H1 (cell line): Measurements from ENCODE around the gene NLN. TPM values are rescaled to one million over a fixed set of nuclear protein-coding genes. Genes with fewer than 3 reads are reported as not detected.

Experiments used
- CTCF ChIA-PET: fragments of 300-600 bp; sonication (Branson Sonifier 250); formaldehyde crosslinking; loops from one replicate; lab custom pipeline; 2021; ENCODE audit not compliant: partially characterized antibody; lab: Charles Lee
- POLR2A ChIA-PET: fragments of 300-600 bp; sonication (Branson Sonifier 250); formaldehyde crosslinking; loops from one replicate; lab custom pipeline; 2021; ENCODE audit warnings: inconsistent platforms; ENCODE audit not compliant: partially characterized antibody; lab: Charles Lee
- DNase-seq, 2 experiments: peaks; one replicate each; pipeline versions ENCODE4 v3.0.0 to v3.0.0-alpha.2; 2010 to 2022; ENCODE audit warnings: low spot score in 2 of 2, low read depth in 1 of 2, mixed read lengths in 1 of 2
- FAIRE-seq: peaks from 2 replicates; lab custom pipeline; 2011; peaks lifted over from hg19 to GRCh38; lab: Jason Lieb, UNC
- H2AFZ ChIP-seq: 2 replicates; pipeline ENCODE4 v1.8.1; 2012; ENCODE audit warnings: low read length, inconsistent platforms
- H2AK5ac ChIP-seq: 2 replicates; pipeline ENCODE4 v1.6.1; 2013; ENCODE audit warnings: low read depth, low read length
- H2BK120ac ChIP-seq: replicated peaks from 2 replicates; pipeline ENCODE3; 2013; ENCODE audit warnings: low read depth, low read length, inconsistent platforms
- H2BK12ac ChIP-seq: 2 replicates; pipeline ENCODE4 v1.6.1; 2013; ENCODE audit warnings: low read depth, low read length
- H2BK15ac ChIP-seq: 2 replicates; pipeline ENCODE4 v1.6.1; 2013; ENCODE audit warnings: low read length
- H2BK20ac ChIP-seq: 2 replicates; pipeline ENCODE4 v1.6.1; 2013; ENCODE audit warnings: low read length
- H2BK5ac ChIP-seq: 2 replicates; pipeline ENCODE4 v1.6.1; 2013; ENCODE audit warnings: low read depth, low read length
- H3K14ac ChIP-seq: 2 replicates; pipeline ENCODE4 v1.6.1; 2013; ENCODE audit warnings: inconsistent platforms; ENCODE audit not compliant: insufficient read length
- H3K18ac ChIP-seq: 2 replicates; pipeline ENCODE4 v1.6.1; 2013; ENCODE audit warnings: low read length; ENCODE audit errors: extremely low read depth
- H3K23ac ChIP-seq: 2 replicates; pipeline ENCODE4 v1.6.1; 2013; ENCODE audit warnings: inconsistent platforms; ENCODE audit not compliant: insufficient read length
- H3K23me2 ChIP-seq: 2 replicates; pipeline ENCODE4 v1.6.1; 2013; ENCODE audit warnings: low read depth, low read length
- H3K27ac ChIP-seq: 2 replicates; pipeline ENCODE4 v1.6.1; 2011; ENCODE audit warnings: low read depth, low read length, inconsistent platforms
- H3K27me3 ChIP-seq, 4 experiments: replicated peaks in 1 of 4; 1 replicate in 1 of 4; 2 replicates in 3 of 4; pipeline versions ENCODE4 v1.6.1 to v1.8.1; 2011 to 2013; ENCODE audit warnings: low read length in 3 of 4, mild to moderate bottlenecking in 3 of 4, inconsistent platforms in 2 of 4, mixed read lengths in 2 of 4, moderate library complexity in 1 of 4; ENCODE audit not compliant: control insufficient read depth in 3 of 4, insufficient read depth in 3 of 4; ENCODE audit errors: extremely low read depth in 1 of 4
- H3K36me3 ChIP-seq, 4 experiments: 2 replicates each; pipeline versions ENCODE4 v1.6.1 to v1.8.1; 2011 to 2013; ENCODE audit warnings: mild to moderate bottlenecking in 4 of 4, low read length in 3 of 4, moderate library complexity in 2 of 4, control low read depth in 1 of 4, inconsistent platforms in 1 of 4; ENCODE audit not compliant: insufficient read depth in 4 of 4, control insufficient read depth in 2 of 4
- H3K4ac ChIP-seq: replicated peaks from 2 replicates; pipeline ENCODE3; 2013; ENCODE audit warnings: low read length, low read depth, mixed read lengths, inconsistent platforms; ENCODE audit not compliant: insufficient read length
- H3K4me1 ChIP-seq, 4 experiments: replicated peaks in 1 of 4; 1 replicate in 1 of 4; 2 replicates in 3 of 4; pipeline versions ENCODE4 v1.6.1 to v1.8.1; 2011 to 2013; ENCODE audit warnings: low read length in 3 of 4, inconsistent platforms in 2 of 4, mixed read lengths in 1 of 4; ENCODE audit not compliant: insufficient read depth in 4 of 4, control insufficient read depth in 3 of 4
- H3K4me2 ChIP-seq, 2 experiments: 2 replicates each; pipeline versions ENCODE4 v1.6.1 to v1.8.1; 2011 to 2013; ENCODE audit warnings: low read depth in 2 of 2, low read length in 2 of 2, control low read depth in 1 of 2, inconsistent platforms in 1 of 2, mild to moderate bottlenecking in 1 of 2; ENCODE audit not compliant: insufficient read depth in 1 of 2
- H3K4me3 ChIP-seq, 4 experiments: fragments of 200-600, 300-600 bp in 1 of 4; sonication (generic), shearing (Covaris generic), sonication (Bioruptor Twin) in 1 of 4; 2 replicates each; pipeline versions ENCODE4 v1.5.1 to v1.8.1; 2011 to 2016; ENCODE audit warnings: low read length in 4 of 4, low read depth in 3 of 4, control low read depth in 2 of 4, inconsistent platforms in 2 of 4, mild to moderate bottlenecking in 2 of 4, mixed read lengths in 1 of 4, moderate library complexity in 1 of 4; ENCODE audit not compliant: insufficient read depth in 2 of 4; ENCODE audit errors: extremely low read depth in 1 of 4
- H3K56ac ChIP-seq: replicated peaks from 2 replicates; pipeline ENCODE3; 2013; ENCODE audit warnings: low read depth, mild to moderate bottlenecking, mixed read lengths, low read length, inconsistent platforms; ENCODE audit not compliant: insufficient read length
- H3K79me1 ChIP-seq: 2 replicates; pipeline ENCODE4 v1.6.1; 2013; ENCODE audit warnings: low read depth, low read length, control low read depth
- H3K79me2 ChIP-seq, 2 experiments: 2 replicates each; pipeline versions ENCODE4 v1.6.1 to v1.8.1; 2012 to 2013; ENCODE audit warnings: low read length in 2 of 2, mild to moderate bottlenecking in 2 of 2, inconsistent platforms in 1 of 2; ENCODE audit not compliant: insufficient read depth in 2 of 2, control insufficient read depth in 1 of 2
- H3K9ac ChIP-seq, 4 experiments: replicated peaks in 1 of 4; 1 replicate in 1 of 4; 2 replicates in 3 of 4; pipeline versions ENCODE4 v1.6.1 to v1.8.1; 2011 to 2013; ENCODE audit warnings: low read depth in 3 of 4, low read length in 3 of 4, control low read depth in 2 of 4, mild to moderate bottlenecking in 2 of 4, moderate library complexity in 2 of 4, inconsistent platforms in 1 of 4; ENCODE audit errors: extremely low read depth in 1 of 4
- H3K9me3 ChIP-seq, 2 experiments: 2 replicates each; pipeline versions ENCODE4 v1.6.1 to v1.8.1; 2012 to 2013; ENCODE audit warnings: mild to moderate bottlenecking in 2 of 2, moderate library complexity in 2 of 2, control low read depth in 1 of 2, inconsistent platforms in 1 of 2, low read depth in 1 of 2, low read length in 1 of 2, mixed read lengths in 1 of 2; ENCODE audit not compliant: insufficient read depth in 2 of 2
- H4K20me1 ChIP-seq, 2 experiments: replicated peaks in 1 of 2; 2 replicates each; pipeline versions ENCODE3 to v1.8.1; 2011 to 2013; ENCODE audit warnings: inconsistent platforms in 2 of 2, low read length in 2 of 2, mild to moderate bottlenecking in 1 of 2; ENCODE audit not compliant: insufficient read depth in 2 of 2, control insufficient read depth in 1 of 2
- H4K5ac ChIP-seq: 2 replicates; pipeline ENCODE4 v1.6.1; 2013; ENCODE audit warnings: low read length, low read depth, mixed read lengths, inconsistent platforms; ENCODE audit not compliant: insufficient read length
- H4K8ac ChIP-seq: 2 replicates; pipeline ENCODE4 v1.8.0; 2013; ENCODE audit warnings: mild to moderate bottlenecking, moderate library complexity, low read length, inconsistent platforms; ENCODE audit not compliant: insufficient read depth; ENCODE audit errors: extremely low read depth
- H4K91ac ChIP-seq: replicated peaks from 2 replicates; pipeline ENCODE3; 2013; ENCODE audit warnings: low read length, mixed read lengths, inconsistent platforms; ENCODE audit not compliant: insufficient read length
- NANOG ChIP-seq: IDR thresholded peaks from 2 replicates; pipeline ENCODE4 v1.6.1; 2011; ENCODE audit warnings: low read length, low read depth, mild to moderate bottlenecking, inconsistent platforms; ENCODE audit not compliant: insufficient read depth, poor library complexity, severe bottlenecking
- RNF2 ChIP-seq: fragments of 200-900, 300-1000 bp; sonication (generic); IDR thresholded peaks from 2 replicates; pipeline ENCODE4 v1.7.1; 2016; ENCODE audit warnings: borderline replicate concordance, low read depth, mild to moderate bottlenecking, antibody characterized with exemption, low read length; ENCODE audit not compliant: poor library complexity, severe bottlenecking; ENCODE audit errors: missing control alignments
- SIRT6 ChIP-seq: IDR thresholded peaks from one replicate; pipeline ENCODE4 v1.7.1; 2012; ENCODE audit warnings: low read length, inconsistent platforms
- SIX5 ChIP-seq: IDR thresholded peaks from 2 replicates; pipeline ENCODE4 v1.6.1; 2011; ENCODE audit warnings: mild to moderate bottlenecking, low read depth, low read length
- TAF7 ChIP-seq: optimal IDR thresholded peaks from 2 replicates; pipeline ENCODE3; 2011; ENCODE audit warnings: low read depth, mild to moderate bottlenecking, inconsistent platforms, low read length, moderate library complexity, borderline replicate concordance
- WGBS, 2 experiments: shearing (Covaris generic) in 1 of 2; methylation state at CpG; one replicate each; pipeline versions ENCODE4 v1.1.6 to v1.1.7; 2013 to 2015; ENCODE audit warnings: low lambda C conversion rate in 2 of 2, mixed read lengths in 2 of 2, inconsistent platforms in 1 of 2, low coverage in 1 of 2, missing lambda C conversion rate in 1 of 2; ENCODE audit not compliant: insufficient replicate concordance in 2 of 2, insufficient coverage in 1 of 2, insufficient read length in 1 of 2; ENCODE audit errors: extremely low coverage in 1 of 2, missing lambda C conversion rate in 1 of 2; 5-methylcytosine and 5-hydroxymethylcytosine counted together
- polyA plus RNA-seq, 7 experiments: library from polyadenylated mRNA; depleted of rRNA in 3 of 7; stranded (reverse) in 5 of 7; unstranded in 2 of 7; fragments of >200 nt in 5 of 7; fragments of 200-250 nt in 2 of 7; gene quantifications; 1 replicate in 5 of 7; 2 replicates in 1 of 7; 4 replicates in 1 of 7; pipeline versions ENCODE4 v1.2.1 to v1.2.3, GENCODE V29; 2011 to 2013; ENCODE audit warnings: missing spikeins in 2 of 7, mixed read lengths in 2 of 7
- total RNA-seq: library from RNA; stranded (reverse); fragmentation: NEBNext Ultra II Directional; extraction: Animal tissue kit (Norgen Biotek cat#: 25700); gene quantifications from 2 replicates; pipeline ENCODE4 v1.2.1, GENCODE V29; 2021

NLN gene
- total and polyA plus RNA-seq, 2 of the 8 experiments (the other 6 are each of a cell fraction or from before 2014, with no cell fraction given), result 46.7 to 192 TPM

- H2AFZ ChIP-seq, result no peak overlapping the region
- H3K18ac ChIP-seq, result no peak overlapping the region
- H3K27ac ChIP-seq, result no peak overlapping the region
- no peak overlapping the region for H2BK5ac ChIP-seq
- DNase-seq, result no peak
- CTCF ChIA-PET, result interaction anchor here (1.2 kb wide), 2 partner anchors 16 to 22 kb away, joined by 3 read pairs; no protein-coding TSS in a partner anchor
- H2BK120ac ChIP-seq, result no peak overlapping the region
- no peak overlapping the region for H4K5ac ChIP-seq
- no peak for FAIRE-seq
- H4K20me1 ChIP-seq, result peaks cover 0 to 3% of the 10 kb centered on the region in 2 experiments
- no peaks in the 10 kb centered on the region; a peak in 1 of 4 replicates for H3K79me2 ChIP-seq
- no peak overlapping the region for H3K4me2 ChIP-seq
- no peak overlapping the region for H3K4me3 ChIP-seq
- H2BK12ac ChIP-seq, result no peak overlapping the region
- no peak overlapping the region for H4K8ac ChIP-seq
- no peak overlapping the region for H2AK5ac ChIP-seq
- H2BK20ac ChIP-seq, result no peak overlapping the region
- no peak overlapping the region for H3K23ac ChIP-seq
- H3K79me1 ChIP-seq, result no peaks in the 10 kb centered on the region
- WGBS, 2 experiments, result 88% methylated on average over 1 of the region's 1 CpG; no CpG with 5 or more reads in 1 of the 2 experiments
- no peak overlapping the region for H2BK15ac ChIP-seq
- no peak overlapping the region for H3K56ac ChIP-seq
- POLR2A ChIA-PET, result no interaction called here
- no peak for TF ChIP-seq TAF7
- no peak for TF ChIP-seq SIRT6
- TF ChIP-seq NANOG, result no peak
- TF ChIP-seq RNF2, result no peak
- no peak for TF ChIP-seq SIX5
- H3K36me3 ChIP-seq, result peaks cover 0 to 15% (median 2%) of the 10 kb centered on the region in 4 experiments; a peak in 3 of 8 replicates
- no peaks in the 10 kb centered on the region for H3K27me3 ChIP-seq
- H3K14ac ChIP-seq, result no peak overlapping the region
- no peaks in the 10 kb centered on the region for H3K4me1 ChIP-seq
- no peak overlapping the region for H4K91ac ChIP-seq
- H3K23me2 ChIP-seq, result no peaks in the 10 kb centered on the region
- H3K4ac ChIP-seq, result no peak overlapping the region
- H3K9ac ChIP-seq, result no peak overlapping the region
- no peaks in the 10 kb centered on the region for H3K9me3 ChIP-seq
These were observed 49.2 kb upstream of the NLN start for GRCh38 chr5:65672796-65673195.
